HCT116 (cell line): ENCODE measurements around the gene SDSL.

Experiments used
- CTCF ChIP-seq, 3 experiments: fragments of 200-600 bp in 1 of 3; sonication (generic) in 1 of 3; IDR thresholded peaks in 2 of 3; conservative IDR thresholded peaks in 1 of 3; 2 replicates each; pipeline ENCODE4 v1.5.1; 2012 to 2017; ENCODE audit warnings: low read depth in 2 of 3, low read length in 2 of 3, antibody characterized with exemption in 1 of 3, borderline replicate concordance in 1 of 3, control low read depth in 1 of 3, mild to moderate bottlenecking in 1 of 3, mixed read lengths in 1 of 3, mixed run types in 1 of 3, moderate library complexity in 1 of 3; ENCODE audit not compliant: insufficient read depth in 1 of 3
- MAX ChIP-seq: IDR thresholded peaks from 2 replicates; pipeline ENCODE4 v1.6.1; 2012
- YY1 ChIP-seq: IDR thresholded peaks from 2 replicates; pipeline ENCODE4 v1.6.1; 2011; ENCODE audit warnings: low read length, low read depth, moderate library complexity, mild to moderate bottlenecking; ENCODE audit not compliant: insufficient replicate concordance; ENCODE audit errors: extremely low read depth
- ZBTB33 ChIP-seq: IDR thresholded peaks from 2 replicates; pipeline ENCODE4 v1.6.1; 2011; ENCODE audit warnings: mild to moderate bottlenecking, low read length, moderate library complexity; ENCODE audit not compliant: insufficient replicate concordance; ENCODE audit errors: extremely low read depth

- TF ChIP-seq CTCF (IDR thresholded peaks at IDR 0.05 in 2 of 3, conservative IDR thresholded peaks at IDR 0.05 in 1 of 3; ENCODE audit: borderline replicate concordance in 1 of 3, insufficient read depth in 1 of 3, low read depth in 2 of 3, low read length in 2 of 3) (no peak), YY1 (no peak), ZBTB33 (no peak), MAX (no peak)
Measured at GRCh38 chr12:113373969-113374368, 48.2 kb upstream of the SDSL start.
